ENCODE measurements around the gene SYTL3.

The SYTL3 gene

GRCh38 chr6:158761746-158762145 lies 111.9 kb downstream of the SYTL3 start:
- no peak for DNase-seq

DNA sequence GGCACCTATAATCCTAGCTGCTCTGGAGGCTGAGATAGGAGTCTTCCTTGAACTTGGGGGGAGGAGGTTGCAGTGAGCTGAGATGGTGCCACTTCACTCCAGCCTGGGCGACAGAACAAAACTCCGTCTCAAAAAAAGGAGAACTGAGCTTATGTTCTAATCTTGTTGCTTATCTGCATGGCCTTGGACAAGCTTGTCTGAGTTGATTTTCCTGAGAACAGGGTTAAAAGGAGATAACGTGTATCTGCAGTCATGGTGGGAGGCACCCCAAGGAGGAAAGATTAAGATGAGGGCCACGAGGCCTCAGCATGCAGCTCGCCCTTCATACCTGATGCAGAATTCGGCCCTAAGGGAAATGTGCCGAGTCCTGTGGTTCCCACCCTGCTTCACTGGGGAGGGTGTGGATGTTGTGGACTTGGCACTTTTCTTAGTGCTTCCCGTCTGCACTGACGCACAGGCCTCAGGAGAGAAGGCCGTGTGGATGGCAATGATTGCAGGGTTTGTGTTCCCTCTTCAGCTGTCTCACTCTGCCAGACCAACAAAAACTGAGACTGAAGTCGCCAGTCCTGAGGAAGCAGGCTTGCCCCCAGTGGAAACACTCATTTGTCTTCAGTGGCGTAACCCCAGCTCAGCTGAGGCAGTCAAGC lies 113.1 kb downstream of the SYTL3 start:
- DNase-seq, result no peak

GRCh38 chr6:158763434-158764182 lies 113.8 kb downstream of the SYTL3 start:
- DNase-seq, result no peak

GRCh38 chr6:158764183-158764849 lies 114.5 kb downstream of the SYTL3 start:
- DNase-seq, result no peak

GRCh38 chr6:158764926-158765325 lies 115.1 kb downstream of the SYTL3 start:
- no peak for DNase-seq

GRCh38 chr6:158765499-158766068 lies 115.7 kb downstream of the SYTL3 start:
- no peak for DNase-seq

DNA sequence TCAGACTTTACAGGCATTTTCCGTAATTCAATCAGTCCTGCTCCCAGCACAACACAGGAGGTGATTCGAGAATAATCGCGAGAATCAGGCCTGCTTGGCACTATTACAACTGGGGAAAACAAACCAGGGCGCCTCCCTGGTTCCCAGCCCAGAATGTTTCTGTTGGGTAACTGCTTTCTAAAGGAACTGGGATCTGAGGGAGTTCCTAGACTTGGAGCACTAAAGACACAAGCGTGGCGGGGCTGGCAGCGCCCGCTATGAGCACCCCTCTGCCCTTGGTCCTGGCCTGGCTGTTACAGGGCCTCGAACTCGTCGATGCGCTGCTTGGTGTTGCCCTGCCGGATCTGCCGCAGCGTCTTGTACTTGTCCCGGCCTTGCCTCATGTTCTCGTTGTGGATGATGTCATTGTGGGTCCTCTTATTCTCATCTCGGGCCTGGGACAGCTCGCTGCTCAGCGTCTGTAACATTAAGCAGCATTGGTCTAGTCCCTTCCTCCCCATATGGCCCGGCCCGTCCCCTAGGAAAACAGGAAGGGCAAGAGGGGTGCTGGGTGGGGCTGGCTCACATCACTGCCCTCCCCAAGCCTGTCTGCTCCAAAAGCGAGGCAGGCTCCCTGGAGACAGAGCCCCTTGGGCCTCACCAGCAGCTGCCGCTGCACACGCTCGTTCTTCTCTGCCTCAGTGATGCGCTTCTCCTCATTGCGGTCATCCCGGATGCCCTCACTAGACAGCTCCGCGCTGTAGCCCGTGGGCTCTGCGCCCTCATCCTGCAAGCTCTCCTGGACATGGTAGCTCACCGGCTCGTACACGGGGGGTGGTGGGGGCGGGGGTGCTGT lies 117.0 kb downstream of the SYTL3 start:
- DNase-seq, result no peak

DNA sequence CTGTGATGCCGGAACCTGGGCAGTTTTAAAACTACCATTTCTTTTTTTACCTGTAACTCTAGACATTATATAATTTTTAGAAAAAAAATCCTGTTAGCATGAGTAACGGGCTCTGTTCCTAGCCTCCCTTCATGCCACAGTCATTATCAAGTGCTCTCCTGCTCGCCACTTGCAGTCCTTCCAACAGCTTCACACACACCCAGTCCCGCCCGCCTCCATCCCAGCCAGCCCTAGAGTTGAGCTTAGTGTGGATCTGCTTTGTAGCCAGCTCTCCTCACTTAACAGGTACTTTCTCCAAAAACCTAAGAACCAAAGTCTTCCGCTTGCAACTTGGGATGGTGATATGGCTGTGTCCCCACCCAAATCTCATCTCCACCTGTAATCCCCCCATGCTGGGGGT lies 117.9 kb downstream of the SYTL3 start:
- DNase-seq, result no peak

GRCh38 chr6:158768436-158768835 lies 118.6 kb downstream of the SYTL3 start:
- no peak for DNase-seq

DNA sequence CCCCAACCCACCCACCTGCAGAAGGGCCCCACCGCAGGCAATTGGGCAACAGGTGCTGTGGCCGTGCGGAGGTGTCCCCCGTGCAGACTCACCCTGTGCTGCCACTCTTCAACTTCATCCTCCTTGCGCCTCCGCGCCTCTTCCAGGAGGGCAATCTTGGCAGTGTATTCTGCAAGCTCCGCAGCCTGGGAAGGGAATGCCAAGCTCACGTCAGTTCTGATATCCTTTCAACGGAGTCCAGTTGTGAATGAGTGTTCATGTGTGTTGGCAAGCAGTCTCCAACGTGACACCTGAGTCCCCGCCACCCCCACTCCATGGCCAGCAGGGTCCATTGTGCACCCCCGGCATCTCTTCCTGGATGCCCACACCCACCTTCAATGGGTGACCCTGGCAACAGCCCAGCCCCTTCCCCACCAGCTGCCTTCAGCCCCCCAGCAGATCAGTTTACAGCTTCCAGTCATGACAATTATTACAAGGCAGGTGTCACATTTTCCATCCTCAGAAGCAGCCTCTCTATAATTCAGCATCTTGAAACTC lies 119.4 kb downstream of the SYTL3 start:
- no peak for DNase-seq

DNA sequence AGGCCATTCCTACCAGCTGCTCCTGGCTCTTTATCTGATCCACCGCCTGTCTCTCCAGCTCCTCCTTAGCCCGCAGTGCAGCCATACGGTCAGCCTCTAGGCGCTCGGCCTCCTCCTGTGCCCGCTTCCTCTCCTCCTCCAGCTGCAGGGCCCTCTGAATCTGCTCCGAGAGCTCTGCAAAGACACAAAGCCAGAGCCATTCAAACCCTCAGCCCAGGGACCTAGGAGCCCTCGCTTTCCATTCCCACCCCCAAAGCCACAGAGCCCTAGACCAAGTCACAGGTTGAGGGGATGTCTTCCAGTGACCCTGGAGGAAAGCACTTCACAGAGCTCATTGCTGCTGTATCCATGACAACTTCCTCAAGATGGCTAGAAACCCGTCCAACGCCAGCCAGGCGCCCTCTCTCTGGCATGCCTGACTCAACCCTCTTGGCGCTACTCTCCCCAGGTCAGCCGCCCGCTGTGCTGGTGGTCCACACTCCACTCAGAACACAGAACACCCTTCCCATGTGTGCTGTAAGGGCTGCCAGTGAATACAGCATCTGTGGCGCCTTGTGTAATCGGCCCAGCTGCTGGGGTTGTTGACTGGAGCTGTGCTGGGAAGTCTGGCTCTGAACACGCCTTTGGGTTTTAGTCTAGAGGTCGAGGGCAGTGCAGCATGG lies 120.0 kb downstream of the SYTL3 start:
- no peak for DNase-seq

GRCh38 chr6:158770533-158771330 lies 120.9 kb downstream of the SYTL3 start:
- DNase-seq, result no peak

DNA sequence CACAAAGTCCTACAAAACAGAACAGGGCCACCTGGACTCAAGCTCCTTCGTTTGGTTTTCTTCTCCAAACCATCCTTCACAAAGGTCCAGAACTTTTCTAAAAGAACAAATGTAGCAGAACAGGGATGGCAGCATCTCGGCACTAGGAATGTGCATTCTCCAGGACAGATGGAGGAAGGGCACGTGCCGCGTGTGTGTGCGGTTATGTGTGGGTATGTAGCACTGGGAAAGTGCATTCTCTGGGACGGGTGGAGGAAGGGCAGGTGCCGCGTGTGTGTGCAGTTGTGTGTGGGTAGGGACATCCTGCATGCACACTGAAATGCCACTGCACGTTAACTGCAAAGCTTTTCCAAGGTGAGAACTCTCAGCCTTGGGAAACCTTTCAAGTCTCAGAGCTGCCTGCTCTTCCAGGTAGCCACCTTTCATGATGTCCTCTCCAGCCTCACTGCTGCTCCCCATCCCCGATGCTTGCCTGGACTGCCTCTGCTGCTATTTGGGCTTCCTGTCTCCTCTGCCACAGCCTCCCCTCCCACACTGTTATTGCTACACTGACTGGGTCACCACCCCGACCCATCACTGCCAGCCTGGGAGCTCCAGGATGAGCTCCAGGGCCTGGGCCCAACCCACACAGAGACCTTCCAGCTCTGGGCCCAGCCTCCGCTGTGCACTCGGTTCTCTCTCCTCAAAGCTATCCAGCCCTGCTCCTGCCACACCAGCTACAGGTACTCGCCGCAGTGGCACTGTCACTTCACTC lies 121.7 kb downstream of the SYTL3 start:
- DNase-seq, result no peak

GRCh38 chr6:158772172-158772571 lies 122.3 kb downstream of the SYTL3 start:
- no peak for DNase-seq

- no peak for DNase-seq
Measured at GRCh38 chr6:158772851-158773371, 123.1 kb downstream of the SYTL3 start.

GRCh38 chr6:158773581-158774449 lies 124.0 kb downstream of the SYTL3 start:
- DNase-seq, result no peak

DNA sequence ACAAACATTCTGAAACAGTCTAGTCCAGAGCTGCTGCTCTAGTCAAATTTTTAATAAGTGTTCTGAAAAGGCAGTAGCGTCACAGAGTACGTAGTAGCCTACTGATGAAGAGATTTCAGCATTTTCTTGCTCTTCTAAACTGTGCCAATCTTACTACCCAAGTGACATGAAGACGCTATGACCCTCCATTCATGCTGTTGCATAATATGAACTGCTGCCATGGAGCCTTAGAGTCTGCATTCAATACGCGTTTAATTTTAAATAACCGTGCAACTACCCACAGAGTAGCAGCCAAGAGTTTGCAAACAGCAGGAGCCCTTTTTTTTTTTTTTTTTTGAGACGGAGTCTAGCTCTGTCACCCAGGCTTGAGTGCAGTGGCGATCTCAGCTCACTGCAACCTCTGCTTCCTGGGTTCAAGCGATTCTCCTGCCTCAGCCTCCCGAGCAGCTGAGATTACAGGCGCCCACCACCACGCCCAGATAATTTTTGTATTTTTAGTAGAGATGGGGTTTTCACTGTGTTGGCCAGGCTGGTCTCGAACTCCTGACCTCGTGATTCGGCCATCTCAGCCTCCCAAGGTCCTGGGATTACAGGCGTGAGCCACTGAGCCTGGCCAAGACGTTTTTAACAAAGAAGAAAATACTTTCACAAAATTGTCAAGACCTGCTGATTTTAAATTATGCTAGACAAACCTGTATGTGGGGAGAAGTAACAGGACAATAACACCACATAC lies 125.0 kb downstream of the SYTL3 start:
- no peak for DNase-seq

DNA sequence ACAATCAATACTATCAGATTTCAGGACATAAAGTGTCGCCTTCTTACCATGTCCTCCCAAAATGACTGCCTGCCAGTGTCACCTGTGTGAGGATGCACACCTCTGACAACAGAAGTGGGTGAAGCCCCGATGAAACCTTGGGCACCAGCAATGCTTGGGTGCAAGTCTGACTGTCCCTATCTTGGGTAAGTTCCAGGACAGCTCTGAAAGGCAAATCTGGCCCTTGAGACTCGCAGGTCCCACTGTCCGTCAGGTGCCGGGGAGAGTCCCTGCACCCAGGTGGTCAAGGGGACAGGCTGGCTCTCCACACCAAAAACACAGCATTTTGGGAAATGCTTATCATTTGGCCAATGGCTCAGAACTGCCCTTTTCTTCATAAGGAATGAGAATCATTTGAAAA lies 126.0 kb downstream of the SYTL3 start:
- no peak for DNase-seq

Measured in stimulated activated CD4-positive, alpha-beta T cell treated with anti-CD3 and anti-CD28 coated beads, Interleukin-15, amount 100 ng/mL, for 24 hours (primary cell).